H9 (cell line): ENCODE results near the gene CACNA1D. TPM values are rescaled to one million over a fixed set of nuclear protein-coding genes. Genes with fewer than 3 reads are reported as not detected.

ENCODE experiments used
- DNase-seq: peaks from one replicate; pipeline ENCODE4 v3.0.0-alpha.2; 2017
- H2AFZ ChIP-seq: one replicate; pipeline ENCODE4 v1.6.1; 2013; ENCODE audit warnings: mild to moderate bottlenecking, low read length, control low read depth, moderate library complexity
- H2AK5ac ChIP-seq: 2 replicates; pipeline ENCODE4 v1.6.1; 2013; ENCODE audit warnings: low read length, control low read depth, mixed read lengths; ENCODE audit not compliant: insufficient read length
- H2BK120ac ChIP-seq: one replicate; pipeline ENCODE4 v1.6.1; 2013; ENCODE audit warnings: low read depth, mild to moderate bottlenecking, low read length, control low read depth, inconsistent platforms; ENCODE audit not compliant: poor library complexity, severe bottlenecking
- H2BK12ac ChIP-seq: 2 replicates; pipeline ENCODE4 v1.6.1; 2013; ENCODE audit warnings: low read length, control low read depth, mixed read lengths, low read depth; ENCODE audit not compliant: insufficient read length
- H2BK15ac ChIP-seq: 2 replicates; pipeline ENCODE4 v1.6.1; 2013; ENCODE audit warnings: low read depth, low read length, control low read depth
- H2BK20ac ChIP-seq: one replicate; pipeline ENCODE4 v1.6.1; 2013; ENCODE audit warnings: low read depth, mild to moderate bottlenecking, low read length, control low read depth, inconsistent platforms; ENCODE audit not compliant: poor library complexity, severe bottlenecking
- H2BK5ac ChIP-seq: 2 replicates; pipeline ENCODE4 v1.6.1; 2013; ENCODE audit warnings: low read length, control low read depth, mixed read lengths; ENCODE audit not compliant: insufficient read length
- H3K14ac ChIP-seq: 2 replicates; pipeline ENCODE4 v1.6.1; 2013; ENCODE audit warnings: low read length, control low read depth; ENCODE audit not compliant: insufficient read depth
- H3K18ac ChIP-seq: 2 replicates; pipeline ENCODE4 v1.6.1; 2013; ENCODE audit warnings: low read depth, mild to moderate bottlenecking, mixed read lengths, low read length, control low read depth; ENCODE audit not compliant: insufficient read length
- H3K23ac ChIP-seq: 2 replicates; pipeline ENCODE4 v1.6.1; 2013; ENCODE audit warnings: low read length, control low read depth, mixed read lengths, low read depth; ENCODE audit not compliant: insufficient read length
- H3K23me2 ChIP-seq: 2 replicates; pipeline ENCODE4 v1.6.1; 2013; ENCODE audit warnings: low read depth, mild to moderate bottlenecking, mixed read lengths, low read length, control low read depth; ENCODE audit not compliant: insufficient read length, poor library complexity, severe bottlenecking
- H3K27ac ChIP-seq: 2 replicates; pipeline ENCODE4 v1.5.1; 2013; ENCODE audit warnings: low read length, control low read depth, mixed read lengths, low read depth; ENCODE audit not compliant: insufficient read length
- H3K27me3 ChIP-seq: 2 replicates; pipeline ENCODE4 v1.6.1; 2013; ENCODE audit warnings: low read length, control low read depth, inconsistent platforms; ENCODE audit not compliant: insufficient read depth
- H3K4ac ChIP-seq: 2 replicates; pipeline ENCODE4 v1.6.1; 2013; ENCODE audit warnings: low read depth, mild to moderate bottlenecking, control low read depth, inconsistent platforms, low read length, moderate library complexity
- H3K4me1 ChIP-seq: 2 replicates; pipeline ENCODE4 v1.6.1; 2013; ENCODE audit warnings: low read length, control low read depth, inconsistent platforms; ENCODE audit not compliant: insufficient read depth
- H3K4me2 ChIP-seq: 2 replicates; pipeline ENCODE4 v1.6.1; 2013; ENCODE audit warnings: low read length, control low read depth, mixed read lengths; ENCODE audit not compliant: insufficient read length, insufficient read depth
- H3K56ac ChIP-seq: 2 replicates; pipeline ENCODE4 v1.6.1; 2013; ENCODE audit warnings: low read depth, mild to moderate bottlenecking, mixed read lengths, low read length, control low read depth; ENCODE audit not compliant: insufficient read length
- H3K79me1 ChIP-seq: 2 replicates; pipeline ENCODE4 v1.6.1; 2013; ENCODE audit warnings: low read depth, mild to moderate bottlenecking, moderate library complexity, low read length, control low read depth, inconsistent platforms; ENCODE audit not compliant: insufficient read depth, poor library complexity, severe bottlenecking
- H3K79me2 ChIP-seq: 2 replicates; pipeline ENCODE4 v1.6.1; 2013; ENCODE audit warnings: low read length, control low read depth, inconsistent platforms; ENCODE audit not compliant: insufficient read depth
- H3K9ac ChIP-seq: 2 replicates; pipeline ENCODE4 v1.6.1; 2013; ENCODE audit warnings: low read length, control low read depth, mixed read lengths; ENCODE audit not compliant: insufficient read length; ENCODE audit errors: extremely low read depth
- H3K9me3 ChIP-seq: one replicate; pipeline ENCODE4 v1.6.1; 2013; ENCODE audit warnings: low read depth, low read length, inconsistent platforms; ENCODE audit not compliant: control insufficient read depth
- H3T11ph ChIP-seq: one replicate; pipeline ENCODE4 v1.6.1; 2013; ENCODE audit warnings: mild to moderate bottlenecking, low read length, control low read depth, inconsistent platforms
- H4K20me1 ChIP-seq: one replicate; pipeline ENCODE4 v1.6.1; 2013; ENCODE audit not compliant: control insufficient read depth, insufficient read length, insufficient read depth
- H4K5ac ChIP-seq: 2 replicates; pipeline ENCODE4 v1.6.1; 2013; ENCODE audit warnings: low read depth, mild to moderate bottlenecking, mixed read lengths, low read length, control low read depth; ENCODE audit not compliant: insufficient read length
- H4K8ac ChIP-seq: replicated peaks from 2 replicates; pipeline ENCODE4 v1.6.1; 2013; ENCODE audit warnings: low read length, control low read depth, mixed read lengths, low read depth; ENCODE audit not compliant: insufficient read length
- H4K91ac ChIP-seq: 2 replicates; pipeline ENCODE4 v1.6.1; 2013; ENCODE audit warnings: low read depth, mild to moderate bottlenecking, moderate library complexity, mixed read lengths, low read length, control low read depth; ENCODE audit not compliant: insufficient read length
- H3K27ac Mint-ChIP-seq, 3 experiments: 2 replicates in 2 of 3; 3 replicates in 1 of 3; pipeline ENCODE4 v1.8.0; 2020 to 2021; ENCODE audit warnings: mixed read lengths in 3 of 3, mild to moderate bottlenecking in 1 of 3, moderate library complexity in 1 of 3
- H3K27me3 Mint-ChIP-seq: 2 replicates; pipeline ENCODE4 v1.8.0; 2021; ENCODE audit warnings: low read depth, mild to moderate bottlenecking, moderate library complexity, mixed read lengths
- H3K36me3 Mint-ChIP-seq, 3 experiments: 2 replicates in 2 of 3; 3 replicates in 1 of 3; pipeline ENCODE4 v1.8.0; 2020 to 2021; ENCODE audit warnings: low read depth in 3 of 3, mixed read lengths in 3 of 3; ENCODE audit not compliant: insufficient read depth in 1 of 3
- H3K4me1 Mint-ChIP-seq, 2 experiments: 2 replicates each; pipeline ENCODE4 v1.8.0; 2020; ENCODE audit warnings: mixed read lengths in 2 of 2
- H3K4me3 Mint-ChIP-seq, 2 experiments: 2 replicates in 1 of 2; 3 replicates in 1 of 2; pipeline ENCODE4 v1.8.0; 2020 to 2021; ENCODE audit warnings: mild to moderate bottlenecking in 2 of 2, mixed read lengths in 2 of 2, moderate library complexity in 1 of 2
- H3K9me3 Mint-ChIP-seq, 2 experiments: 2 replicates in 1 of 2; 3 replicates in 1 of 2; pipeline ENCODE4 v1.8.0; 2020; ENCODE audit warnings: mild to moderate bottlenecking in 2 of 2, mixed read lengths in 2 of 2, moderate library complexity in 1 of 2
- CTCF ChIP-seq: fragments of 200-600 bp; sonication (generic); conservative IDR thresholded peaks from 3 replicates; pipeline ENCODE4 v1.8.0; 2021; ENCODE audit warnings: antibody characterized with exemption, mild to moderate bottlenecking
- WGBS: extraction: QIAGEN DNeasy Blood & Tissue Kit; methylation state at CpG from one replicate; pipeline ENCODE4 v1.1.7; 2013; ENCODE audit warnings: missing lambda C conversion rate, low lambda C conversion rate, mixed read lengths; ENCODE audit not compliant: insufficient read length; ENCODE audit errors: extremely low coverage; 5-methylcytosine and 5-hydroxymethylcytosine counted together
- total RNA-seq: library from RNA; stranded (reverse); gene quantifications from 2 replicates; pipeline ENCODE4 v1.2.1, GENCODE V29; 2021

CACNA1D gene
- total RNA-seq, 1 experiment from 2014 or later, result 3.5 TPM

- peaks cover 2% of the 10 kb centered on the region for H3K27me3 Mint-ChIP-seq
- Histone ChIP-seq H2BK15ac (no peak overlapping the region), H3K4me2 (no peak overlapping the region), H2BK120ac (no peak overlapping the region), H3K23me2 (no peaks in the 10 kb centered on the region), H3K4me1 (no peaks in the 10 kb centered on the region), H2AK5ac (no peak overlapping the region), H3T11ph (no peak overlapping the region), H4K8ac (no peak overlapping the region), H3K79me2 (no peaks in the 10 kb centered on the region), H2BK20ac (no peak overlapping the region), H3K9ac (no peak overlapping the region), H3K27me3 (no peaks in the 10 kb centered on the region), H4K5ac (no peak overlapping the region), H2BK12ac (no peak overlapping the region), H3K4ac (no peak overlapping the region), H2BK5ac (no peak overlapping the region), H3K9me3 (no peaks in the 10 kb centered on the region), H2AFZ (no peak overlapping the region), H4K91ac (no peak overlapping the region), H3K79me1 (no peaks in the 10 kb centered on the region), H3K23ac (no peak overlapping the region), H3K27ac (no peak overlapping the region), H3K14ac (peak overlapping the region; percentile 17; the same call in 1 of the 2 replicates), H4K20me1 (no peaks in the 10 kb centered on the region), H3K56ac (no peak overlapping the region), H3K18ac (no peak overlapping the region)
- peaks cover 0 to 5% of the 10 kb centered on the region in 2 experiments; a peak in 1 of 4 replicates for H3K4me1 Mint-ChIP-seq
- no peak for TF ChIP-seq CTCF
- H3K4me3 Mint-ChIP-seq, result no peak overlapping the region
- no peaks in the 10 kb centered on the region for H3K36me3 Mint-ChIP-seq
- no peak overlapping the region for H3K27ac Mint-ChIP-seq
- no peak for DNase-seq
- no CpG with 5 or more reads among the region's 6 CpGs for WGBS
- no peaks in the 10 kb centered on the region; a peak in 1 of 5 replicates for H3K9me3 Mint-ChIP-seq
Observed at GRCh38 chr3:53688066-53688465, 193.7 kb downstream of the CACNA1D start.
